CD14-positive monocyte (primary cell): ENCODE measurements around the gene BMPER. TPM values are rescaled to one million over a fixed set of nuclear protein-coding genes. Genes with fewer than 3 reads are reported as not detected.

Experiments used
- DNase-seq, 3 donors: peaks; one replicate each; pipeline ENCODE4 v3.0.0-alpha.2; 2011 to 2022
- H2AFZ ChIP-seq: 2 replicates; pipeline ENCODE4 v1.6.0; 2012; ENCODE audit warnings: mild to moderate bottlenecking, low read depth, low read length, inconsistent platforms; ENCODE audit not compliant: insufficient read depth, poor library complexity, severe bottlenecking
- H3K27ac ChIP-seq, 2 donors: 1 replicate in 1 of 2; 2 replicates in 1 of 2; pipeline ENCODE4 v1.5.1; 2012 to 2013; ENCODE audit warnings: low read length in 2 of 2, control low read depth in 1 of 2, inconsistent platforms in 1 of 2, low read depth in 1 of 2, mild to moderate bottlenecking in 1 of 2
- H3K27me3 ChIP-seq, 2 donors: one replicate each; pipeline versions ENCODE4 v1.6.0 to v1.6.1; 2011 to 2013; ENCODE audit warnings: low read length in 2 of 2; ENCODE audit not compliant: control insufficient read depth in 2 of 2, insufficient read depth in 2 of 2
- H3K36me3 ChIP-seq, 2 donors: replicated peaks in 1 of 2; 1 replicate in 1 of 2; 2 replicates in 1 of 2; pipeline versions ENCODE4 v1.5.1 to v1.6.1; 2012 to 2013; ENCODE audit warnings: low read length in 2 of 2, control low read depth in 1 of 2, inconsistent platforms in 1 of 2, mild to moderate bottlenecking in 1 of 2; ENCODE audit not compliant: insufficient read depth in 2 of 2, control insufficient read depth in 1 of 2
- H3K4me1 ChIP-seq, 2 donors: 1 replicate in 1 of 2; 2 replicates in 1 of 2; pipeline versions ENCODE4 v1.5.1 to v1.6.1; 2012 to 2013; ENCODE audit warnings: low read length in 2 of 2, control low read depth in 1 of 2, inconsistent platforms in 1 of 2, mild to moderate bottlenecking in 1 of 2, moderate library complexity in 1 of 2; ENCODE audit not compliant: insufficient read depth in 2 of 2, control insufficient read depth in 1 of 2
- H3K4me2 ChIP-seq: replicated peaks from 2 replicates; pipeline ENCODE3; 2012; ENCODE audit warnings: low read length, moderate library complexity, mild to moderate bottlenecking; ENCODE audit not compliant: poor library complexity, severe bottlenecking; ENCODE audit errors: extremely low read depth
- H3K4me3 ChIP-seq, 3 experiments: fragments of 200-600 bp in 1 of 3; sonication (generic) in 1 of 3; replicated peaks in 1 of 3; 1 replicate in 2 of 3; 2 replicates in 1 of 3; pipeline ENCODE4 v1.5.1; 2011 to 2013; ENCODE audit warnings: low read length in 3 of 3, mild to moderate bottlenecking in 3 of 3, control low read depth in 2 of 3, low read depth in 2 of 3, inconsistent platforms in 1 of 3, moderate library complexity in 1 of 3
- H3K79me2 ChIP-seq: 2 replicates; pipeline ENCODE4 v1.6.0; 2012; ENCODE audit warnings: mild to moderate bottlenecking, control low read depth, inconsistent platforms, low read length, moderate library complexity; ENCODE audit not compliant: insufficient read depth
- H3K9ac ChIP-seq: 2 replicates; pipeline ENCODE4 v1.6.0; 2017; ENCODE audit warnings: low read length, mild to moderate bottlenecking; ENCODE audit not compliant: insufficient read depth, poor library complexity, severe bottlenecking
- H3K9me3 ChIP-seq, 2 donors: replicated peaks in 1 of 2; 1 replicate in 1 of 2; 2 replicates in 1 of 2; pipeline versions ENCODE4 v1.5.1 to v1.6.1; 2012 to 2013; ENCODE audit warnings: low read length in 2 of 2, control low read depth in 1 of 2; ENCODE audit not compliant: control insufficient read depth in 1 of 2, insufficient read depth in 1 of 2
- H4K20me1 ChIP-seq: 2 replicates; pipeline ENCODE4 v1.6.0; 2012; ENCODE audit warnings: mild to moderate bottlenecking, low read length, control low read depth, moderate library complexity; ENCODE audit not compliant: insufficient read depth
- H3K27ac Mint-ChIP-seq, 7 donors: one replicate each; pipeline ENCODE4 v1.8.0; 2020; ENCODE audit warnings: mild to moderate bottlenecking in 7 of 7, mixed read lengths in 7 of 7, moderate library complexity in 6 of 7, inconsistent platforms in 2 of 7
- H3K27me3 Mint-ChIP-seq, 3 donors: one replicate each; pipeline ENCODE4 v1.8.0; 2021 to 2022; ENCODE audit warnings: low read depth in 3 of 3, mild to moderate bottlenecking in 3 of 3, mixed read lengths in 3 of 3, moderate library complexity in 3 of 3, inconsistent platforms in 1 of 3
- H3K36me3 Mint-ChIP-seq, 2 donors: one replicate each; pipeline ENCODE4 v1.8.0; 2020; ENCODE audit warnings: mixed read lengths in 2 of 2, inconsistent platforms in 1 of 2, mild to moderate bottlenecking in 1 of 2
- H3K4me1 Mint-ChIP-seq: one replicate; pipeline ENCODE4 v1.8.0; 2020; ENCODE audit warnings: mild to moderate bottlenecking, mixed read lengths
- H3K4me3 Mint-ChIP-seq, 2 donors: one replicate each; pipeline ENCODE4 v1.8.0; 2020; ENCODE audit warnings: mild to moderate bottlenecking in 2 of 2, mixed read lengths in 2 of 2, moderate library complexity in 1 of 2
- H3K9me3 Mint-ChIP-seq, 7 donors: one replicate each; pipeline ENCODE4 v1.8.0; 2020 to 2022; ENCODE audit warnings: mixed read lengths in 7 of 7, mild to moderate bottlenecking in 6 of 7, moderate library complexity in 6 of 7, inconsistent platforms in 2 of 7
- WGBS: methylation state at CpG from one replicate; pipeline ENCODE4 v1.1.5; 2013; ENCODE audit warnings: missing lambda C conversion rate; ENCODE audit not compliant: insufficient coverage; 5-methylcytosine and 5-hydroxymethylcytosine counted together
- intact Hi-C, 2 donors: fragments of 100-400 bp; cut with micrococcal nuclease; formaldehyde crosslinking; loops; one replicate each; pipeline versions ENCODE4 v1.15.0 to v1.15.1; 2023
- polyA plus RNA-seq, 3 donors: library from polyadenylated mRNA; depleted of rRNA in 1 of 3; unstranded in 2 of 3; stranded (reverse) in 1 of 3; fragments of 300-500 nt in 2 of 3; fragments of >200 nt in 1 of 3; fragmentation: Illumina TruSeq in 2 of 3; gene quantifications; 1 replicate in 2 of 3; 2 replicates in 1 of 3; pipeline ENCODE4 v1.2.3, GENCODE V29; 2012 to 2021
- TF ChIP-seq, protein P1 (sequence below): fragments of 200-600 bp; IDR thresholded peaks from one replicate; pipeline ENCODE4 v1.8.0; 2022; ENCODE audit warnings: antibody characterized with exemption, mild to moderate bottlenecking

Gene BMPER
- polyA plus RNA-seq, 3 donors, result not detected

DNA sequence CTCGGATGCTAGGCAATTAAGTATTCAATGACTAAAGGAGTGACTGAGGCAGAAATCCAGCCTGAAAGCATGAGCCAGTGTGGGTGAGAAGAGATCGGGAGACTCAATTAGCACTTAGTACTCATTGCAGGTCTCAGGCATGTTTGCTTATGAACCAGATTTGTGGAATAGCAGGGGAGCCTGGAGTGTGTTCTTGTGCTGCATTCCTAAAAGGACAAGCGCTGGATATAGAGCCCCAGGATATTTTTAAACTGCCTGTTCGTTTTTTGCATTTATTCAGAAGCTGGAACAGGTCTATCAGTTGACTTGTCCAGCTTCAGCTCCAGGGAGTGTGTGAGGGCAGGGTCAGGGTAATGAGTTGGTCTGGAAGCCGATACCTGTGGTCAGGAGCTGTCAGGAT lies 120.3 kb downstream of the BMPER start:
- Mint-ChIP-seq H3K4me1 (no peaks in the 10 kb centered on the region), H3K27me3 (peaks cover 0 to 3% (median 2%) of the 10 kb centered on the region in 3 donors), H3K9me3 (peaks cover 2 to 17% (median 6%) of the 10 kb centered on the region in 7 donors), H3K36me3 (no peaks in the 10 kb centered on the region), H3K27ac (no peak overlapping the region), H3K4me3 (no peak overlapping the region)
- Histone ChIP-seq H4K20me1 (no peaks in the 10 kb centered on the region), H3K4me1 (no peaks in the 10 kb centered on the region), H3K27ac (no peak overlapping the region), H3K9ac (no peak overlapping the region), H3K79me2 (no peaks in the 10 kb centered on the region), H3K4me2 (no peak overlapping the region), H3K9me3 (peaks cover 0 to 4% of the 10 kb centered on the region in 2 donors), H3K36me3 (no peaks in the 10 kb centered on the region), H3K27me3 (no peaks in the 10 kb centered on the region), H2AFZ (no peak overlapping the region), H3K4me3 (no peak overlapping the region)
- intact Hi-C loops, result no loop called here
- TF ChIP-seq, protein P1, sequence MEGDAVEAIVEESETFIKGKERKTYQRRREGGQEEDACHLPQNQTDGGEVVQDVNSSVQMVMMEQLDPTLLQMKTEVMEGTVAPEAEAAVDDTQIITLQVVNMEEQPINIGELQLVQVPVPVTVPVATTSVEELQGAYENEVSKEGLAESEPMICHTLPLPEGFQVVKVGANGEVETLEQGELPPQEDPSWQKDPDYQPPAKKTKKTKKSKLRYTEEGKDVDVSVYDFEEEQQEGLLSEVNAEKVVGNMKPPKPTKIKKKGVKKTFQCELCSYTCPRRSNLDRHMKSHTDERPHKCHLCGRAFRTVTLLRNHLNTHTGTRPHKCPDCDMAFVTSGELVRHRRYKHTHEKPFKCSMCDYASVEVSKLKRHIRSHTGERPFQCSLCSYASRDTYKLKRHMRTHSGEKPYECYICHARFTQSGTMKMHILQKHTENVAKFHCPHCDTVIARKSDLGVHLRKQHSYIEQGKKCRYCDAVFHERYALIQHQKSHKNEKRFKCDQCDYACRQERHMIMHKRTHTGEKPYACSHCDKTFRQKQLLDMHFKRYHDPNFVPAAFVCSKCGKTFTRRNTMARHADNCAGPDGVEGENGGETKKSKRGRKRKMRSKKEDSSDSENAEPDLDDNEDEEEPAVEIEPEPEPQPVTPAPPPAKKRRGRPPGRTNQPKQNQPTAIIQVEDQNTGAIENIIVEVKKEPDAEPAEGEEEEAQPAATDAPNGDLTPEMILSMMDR, result no peak
- 70% methylated on average over 5 of the region's 5 CpGs for WGBS
- no peak for DNase-seq

DNA sequence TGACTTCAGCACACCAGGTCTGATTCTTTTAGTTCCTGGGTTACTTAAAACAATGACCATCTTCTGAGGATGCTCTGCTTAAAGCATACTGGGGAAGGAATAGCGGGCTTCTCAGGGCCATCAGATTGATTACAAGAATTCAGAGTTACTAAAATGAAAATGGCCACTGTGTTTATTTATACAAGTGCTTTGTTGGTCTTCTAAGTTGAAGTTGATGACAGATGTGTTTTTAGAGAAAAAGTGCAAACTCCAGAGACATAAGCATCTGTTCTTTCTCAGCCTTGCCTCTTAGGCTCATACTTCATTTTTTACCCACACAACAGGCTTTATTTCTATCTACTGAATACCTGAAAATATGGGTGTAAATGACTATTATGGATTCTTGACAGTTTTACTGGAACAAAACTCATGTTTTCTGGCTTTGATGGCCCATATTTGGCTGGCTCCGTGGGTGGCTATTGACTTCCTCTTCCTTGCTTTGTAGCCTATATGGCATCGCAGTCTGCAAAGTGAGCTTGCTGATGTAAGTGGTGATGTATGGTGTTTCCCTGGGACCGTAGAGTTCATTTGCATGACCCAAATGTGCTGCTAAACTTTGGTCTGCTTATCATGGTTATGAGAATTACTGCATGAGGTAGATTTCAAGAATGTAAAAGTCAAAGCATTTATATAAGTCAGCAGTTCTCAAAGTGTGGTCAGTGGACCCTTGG lies 121.3 kb downstream of the BMPER start:
- no peaks in the 10 kb centered on the region for H4K20me1 ChIP-seq
- no peaks in the 10 kb centered on the region for H3K4me1 Mint-ChIP-seq
- no peak overlapping the region for H3K27ac ChIP-seq
- peaks cover 2 to 17% (median 6%) of the 10 kb centered on the region in 7 donors for H3K9me3 Mint-ChIP-seq
- H3K36me3 ChIP-seq, result no peaks in the 10 kb centered on the region
- intact Hi-C loops, result no loop called here
- H3K4me3 ChIP-seq, result no peak overlapping the region
- no peaks in the 10 kb centered on the region for H3K79me2 ChIP-seq
- H3K4me3 Mint-ChIP-seq, result no peak overlapping the region
- no peaks in the 10 kb centered on the region for H3K36me3 Mint-ChIP-seq
- TF ChIP-seq, protein P1, result no peak
- H3K27me3 Mint-ChIP-seq, result peaks cover 0 to 3% (median 2%) of the 10 kb centered on the region in 3 donors
- H3K27ac Mint-ChIP-seq, result no peak overlapping the region
- no peak for DNase-seq
- no peaks in the 10 kb centered on the region for H3K4me1 ChIP-seq
- 60% methylated on average over 3 of the region's 4 CpGs for WGBS
- H3K4me2 ChIP-seq, result no peak overlapping the region
- H3K9ac ChIP-seq, result no peak overlapping the region
- H3K9me3 ChIP-seq, result peaks cover 0 to 4% of the 10 kb centered on the region in 2 donors
- H3K27me3 ChIP-seq, result no peaks in the 10 kb centered on the region
- H2AFZ ChIP-seq, result no peak overlapping the region
